T-helper 1 cell treated with Interleukin-12 subunit alpha and Interleukin-12 subunit beta and Interleukin-4 antibody, amounts not matched to agents 30 μg/mL and 1 μg/mL, for 36 hours (primary cell): Measurements from ENCODE around the gene HSD17B2.

Experiments
- H3K27ac Mint-ChIP-seq: one replicate; pipeline ENCODE4 v1.8.0; 2021; ENCODE audit warnings: mild to moderate bottlenecking, mixed read lengths
- H3K27me3 Mint-ChIP-seq: one replicate; pipeline ENCODE4 v1.8.0; 2021; ENCODE audit warnings: low read depth, mixed read lengths
- H3K36me3 Mint-ChIP-seq: one replicate; pipeline ENCODE4 v1.8.0; 2021; ENCODE audit warnings: low read depth, mixed read lengths
- H3K4me1 Mint-ChIP-seq: one replicate; pipeline ENCODE4 v1.8.0; 2021; ENCODE audit warnings: low read depth, mixed read lengths
- H3K4me3 Mint-ChIP-seq: one replicate; pipeline ENCODE4 v1.8.0; 2021; ENCODE audit warnings: mild to moderate bottlenecking, moderate library complexity, mixed read lengths
- H3K9me3 Mint-ChIP-seq: one replicate; pipeline ENCODE4 v1.8.0; 2021; ENCODE audit warnings: mixed read lengths

The HSD17B2 gene, protein sequence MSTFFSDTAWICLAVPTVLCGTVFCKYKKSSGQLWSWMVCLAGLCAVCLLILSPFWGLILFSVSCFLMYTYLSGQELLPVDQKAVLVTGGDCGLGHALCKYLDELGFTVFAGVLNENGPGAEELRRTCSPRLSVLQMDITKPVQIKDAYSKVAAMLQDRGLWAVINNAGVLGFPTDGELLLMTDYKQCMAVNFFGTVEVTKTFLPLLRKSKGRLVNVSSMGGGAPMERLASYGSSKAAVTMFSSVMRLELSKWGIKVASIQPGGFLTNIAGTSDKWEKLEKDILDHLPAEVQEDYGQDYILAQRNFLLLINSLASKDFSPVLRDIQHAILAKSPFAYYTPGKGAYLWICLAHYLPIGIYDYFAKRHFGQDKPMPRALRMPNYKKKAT

DNA sequence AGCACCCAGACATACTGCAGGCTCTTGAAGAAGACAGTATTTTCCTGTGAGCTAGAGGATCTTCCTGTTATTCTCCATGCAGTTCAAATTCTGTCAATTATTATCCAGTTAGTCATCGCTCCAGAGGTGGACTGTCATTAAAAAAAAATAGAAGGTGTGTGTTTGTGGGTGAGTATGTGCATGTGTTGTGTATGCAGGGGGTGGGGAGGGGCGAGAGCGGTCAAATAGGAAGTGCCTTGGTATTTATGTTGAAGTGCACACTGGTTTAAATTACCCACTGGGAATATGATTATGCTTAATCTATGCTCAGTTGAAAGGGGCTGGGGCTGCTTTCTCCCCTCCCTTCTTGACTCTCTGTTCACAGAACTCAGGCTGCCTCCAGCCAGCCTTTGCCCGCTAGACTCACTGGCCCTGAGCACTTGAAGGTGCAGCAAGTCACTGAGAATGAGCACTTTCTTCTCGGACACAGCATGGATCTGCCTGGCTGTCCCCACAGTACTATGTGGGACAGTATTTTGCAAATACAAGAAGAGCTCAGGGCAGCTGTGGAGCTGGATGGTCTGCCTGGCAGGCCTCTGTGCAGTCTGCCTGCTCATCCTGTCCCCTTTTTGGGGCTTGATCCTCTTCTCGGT, at the start of gene HSD17B2:
TSS of gene HSD17B2 (plus strand) at position 273 of the 632 bp plus-strand sequence. CDS start at position 445, 172 bp downstream.
- H3K4me3 Mint-ChIP-seq = no peak within 1 kb of the TSS
- H3K36me3 Mint-ChIP-seq = no peaks in the 10 kb centered on the region
- H3K27ac Mint-ChIP-seq = no peak within 1 kb of the TSS
- no peaks in the 10 kb centered on the region for H3K9me3 Mint-ChIP-seq
- peaks cover 8% of the 10 kb centered on the region for H3K27me3 Mint-ChIP-seq
- no peaks in the 10 kb centered on the region for H3K4me1 Mint-ChIP-seq

- Mint-ChIP-seq H3K27ac (no peak overlapping the region), H3K4me3 (no peak overlapping the region), H3K4me1 (no peaks in the 10 kb centered on the region), H3K36me3 (no peaks in the 10 kb centered on the region), H3K9me3 (no peaks in the 10 kb centered on the region), H3K27me3 (peaks cover 6% of the 10 kb centered on the region)
Measured at GRCh38 chr16:81987121-81987520, 47.9 kb upstream of the HSD17B2 start.

DNA sequence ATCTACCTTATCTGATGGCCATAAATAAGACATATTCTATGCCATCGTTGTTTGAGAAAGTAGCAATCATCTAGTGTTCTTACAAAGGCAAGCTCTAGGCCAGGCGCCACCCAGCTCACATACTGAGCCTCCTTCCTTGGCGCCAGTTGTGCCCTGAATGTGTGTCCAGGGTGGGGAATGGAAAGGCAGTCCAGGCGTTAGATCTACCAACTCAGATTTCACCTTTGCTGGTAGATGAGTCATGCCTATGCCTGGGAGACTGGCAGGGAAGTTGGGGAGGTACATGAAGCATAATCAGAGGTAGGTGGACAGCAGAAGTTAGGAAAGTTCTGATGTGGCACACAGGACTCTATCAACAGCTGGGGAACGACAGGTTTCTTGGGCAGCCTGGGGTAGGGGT, 47.3 kb upstream of the HSD17B2 start:
- Mint-ChIP-seq H3K4me1 (no peaks in the 10 kb centered on the region), H3K27ac (no peak overlapping the region), H3K27me3 (peaks cover 6% of the 10 kb centered on the region), H3K4me3 (no peak overlapping the region), H3K9me3 (no peaks in the 10 kb centered on the region), H3K36me3 (no peaks in the 10 kb centered on the region)

DNA sequence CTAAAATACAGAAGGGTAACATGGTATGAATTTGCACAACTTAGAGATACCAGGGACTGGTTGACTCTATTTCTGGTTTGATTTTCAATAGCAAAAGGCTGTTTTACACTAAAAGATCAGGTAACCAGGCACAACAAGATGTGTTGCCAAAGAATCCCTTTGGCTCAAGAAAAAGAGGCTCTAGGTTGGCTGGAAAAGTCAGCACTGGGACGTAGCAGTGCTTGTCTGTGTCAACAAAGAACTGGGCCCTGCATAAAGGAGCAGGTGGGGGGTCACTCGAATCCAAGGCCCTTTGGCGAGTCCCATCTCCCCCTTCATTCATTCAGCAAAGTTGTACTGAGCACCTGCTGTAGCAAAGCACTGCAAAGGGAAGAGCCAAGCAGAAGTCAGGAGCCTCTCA, 42.2 kb upstream of the HSD17B2 start:
- Mint-ChIP-seq H3K27ac (no peak overlapping the region), H3K4me1 (no peaks in the 10 kb centered on the region), H3K9me3 (no peaks in the 10 kb centered on the region), H3K36me3 (peaks cover 1% of the 10 kb centered on the region), H3K27me3 (no peaks in the 10 kb centered on the region), H3K4me3 (no peak overlapping the region)

GRCh38 chr16:81994485-81994884, 40.6 kb upstream of the HSD17B2 start:
- Mint-ChIP-seq H3K27me3 (no peaks in the 10 kb centered on the region), H3K27ac (no peak overlapping the region), H3K4me1 (no peaks in the 10 kb centered on the region), H3K4me3 (no peak overlapping the region), H3K36me3 (peaks cover 7% of the 10 kb centered on the region), H3K9me3 (no peaks in the 10 kb centered on the region)

DNA sequence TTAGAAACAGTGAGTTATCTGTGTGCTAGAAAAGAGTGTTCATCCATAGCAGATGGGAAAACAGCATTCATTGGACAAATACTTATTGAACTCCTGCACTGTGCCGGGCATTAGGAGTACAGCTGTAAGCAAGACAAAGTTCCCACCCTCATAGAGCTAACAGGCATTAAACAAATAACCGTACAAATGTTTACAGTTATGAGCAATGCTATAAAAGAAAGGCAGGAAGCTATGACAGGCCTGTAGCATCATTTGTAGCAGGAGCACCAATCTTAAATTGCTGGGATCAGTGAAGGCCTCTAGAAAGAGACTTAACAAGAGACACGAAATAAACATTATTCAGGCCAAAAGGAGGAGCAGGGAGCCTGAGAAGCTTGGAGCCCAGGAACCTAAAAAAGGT, 39.4 kb upstream of the HSD17B2 start:
- Mint-ChIP-seq H3K36me3 (peaks cover 10% of the 10 kb centered on the region), H3K4me1 (no peaks in the 10 kb centered on the region), H3K9me3 (no peaks in the 10 kb centered on the region), H3K27me3 (no peaks in the 10 kb centered on the region), H3K27ac (no peak overlapping the region), H3K4me3 (no peak overlapping the region)

DNA sequence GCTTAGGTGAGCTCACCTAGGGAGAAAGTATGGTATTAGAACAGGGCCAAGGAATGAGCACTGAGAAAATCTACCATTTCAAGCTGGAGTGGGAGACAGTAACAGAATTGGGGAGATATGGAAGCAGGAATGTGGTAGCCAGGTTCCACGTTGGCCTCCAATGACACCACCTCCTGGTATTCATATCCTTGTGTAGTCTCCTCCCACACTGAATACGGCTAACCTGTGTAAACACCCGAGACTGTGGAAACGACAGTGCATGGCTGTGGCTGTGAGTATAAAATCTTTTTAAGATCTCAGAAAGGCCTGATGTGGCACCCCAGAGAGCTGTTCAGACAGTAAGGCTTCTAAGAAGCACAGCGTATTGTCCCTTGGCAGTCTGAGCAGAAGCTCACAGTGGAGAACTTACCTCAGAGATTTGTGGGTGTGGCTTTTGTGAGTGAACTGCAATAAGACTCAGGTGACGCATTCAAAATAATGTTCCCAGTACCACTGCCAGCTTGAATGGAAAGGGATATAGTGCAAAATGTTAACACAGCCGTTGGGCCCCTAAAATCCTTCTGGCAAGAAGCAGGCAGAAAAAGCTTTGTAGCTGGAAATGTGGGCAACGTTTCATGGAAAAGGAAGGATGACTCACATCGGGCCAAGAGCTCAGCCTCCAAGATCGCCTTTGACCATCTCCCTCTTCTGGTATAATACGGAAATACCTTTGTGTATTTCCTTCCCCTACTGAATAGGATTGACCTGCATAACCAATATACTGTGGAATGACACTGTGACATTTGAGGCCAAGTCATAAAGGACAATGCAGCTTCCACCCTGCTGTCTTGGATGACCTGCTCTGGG, 38.2 kb upstream of the HSD17B2 start:
- H3K27ac Mint-ChIP-seq = no peak overlapping the region
- H3K4me1 Mint-ChIP-seq = no peaks in the 10 kb centered on the region
- H3K9me3 Mint-ChIP-seq = no peaks in the 10 kb centered on the region
- H3K36me3 Mint-ChIP-seq = peaks cover 10% of the 10 kb centered on the region
- H3K4me3 Mint-ChIP-seq = no peak overlapping the region
- H3K27me3 Mint-ChIP-seq = no peaks in the 10 kb centered on the region

DNA sequence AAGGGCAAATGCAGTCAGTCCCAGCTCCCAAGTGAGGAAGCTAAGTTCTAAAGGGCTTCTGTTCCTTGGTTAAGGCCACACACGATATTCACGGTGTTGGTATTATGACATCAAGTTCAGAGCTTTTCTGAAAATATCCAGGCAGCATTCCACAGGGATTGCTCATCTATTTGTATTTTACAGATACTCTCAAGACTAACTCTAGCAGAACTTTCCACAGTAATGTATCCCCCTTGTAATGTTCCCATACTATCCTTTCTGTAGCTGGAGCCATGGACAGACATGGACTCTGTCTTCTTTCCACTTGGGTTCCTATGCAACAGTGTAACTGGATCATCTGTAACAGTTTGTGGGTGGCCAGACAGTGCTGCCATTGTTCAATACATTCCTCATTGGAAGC, 37.3 kb upstream of the HSD17B2 start:
- H3K27ac Mint-ChIP-seq = no peak overlapping the region
- peaks cover 10% of the 10 kb centered on the region for H3K36me3 Mint-ChIP-seq
- H3K27me3 Mint-ChIP-seq = no peaks in the 10 kb centered on the region
- H3K4me1 Mint-ChIP-seq = no peaks in the 10 kb centered on the region
- no peak overlapping the region for H3K4me3 Mint-ChIP-seq
- H3K9me3 Mint-ChIP-seq = no peaks in the 10 kb centered on the region

DNA sequence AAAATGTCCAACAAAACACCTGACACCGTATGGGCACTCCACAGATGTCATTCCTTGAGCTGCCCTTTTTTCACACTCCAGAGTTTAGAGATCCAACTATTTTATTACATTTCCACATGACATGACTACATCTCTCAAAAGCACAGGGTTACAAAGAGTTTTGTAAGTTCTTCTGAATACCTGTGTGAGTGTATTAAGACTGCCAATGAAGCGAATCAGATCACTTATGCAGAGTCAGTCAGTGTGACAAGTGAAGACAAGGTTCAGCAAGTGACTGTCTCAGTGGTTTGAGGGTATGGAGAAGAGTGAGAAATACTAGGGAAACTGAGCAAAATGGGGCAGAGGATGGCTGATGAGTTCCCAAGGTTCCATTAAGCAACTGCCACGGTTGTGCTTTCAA, 32.2 kb upstream of the HSD17B2 start:
- Mint-ChIP-seq H3K9me3 (peaks cover 1% of the 10 kb centered on the region), H3K4me3 (no peak overlapping the region), H3K27ac (no peak overlapping the region), H3K4me1 (no peaks in the 10 kb centered on the region), H3K36me3 (peaks cover 11% of the 10 kb centered on the region), H3K27me3 (no peaks in the 10 kb centered on the region)

DNA sequence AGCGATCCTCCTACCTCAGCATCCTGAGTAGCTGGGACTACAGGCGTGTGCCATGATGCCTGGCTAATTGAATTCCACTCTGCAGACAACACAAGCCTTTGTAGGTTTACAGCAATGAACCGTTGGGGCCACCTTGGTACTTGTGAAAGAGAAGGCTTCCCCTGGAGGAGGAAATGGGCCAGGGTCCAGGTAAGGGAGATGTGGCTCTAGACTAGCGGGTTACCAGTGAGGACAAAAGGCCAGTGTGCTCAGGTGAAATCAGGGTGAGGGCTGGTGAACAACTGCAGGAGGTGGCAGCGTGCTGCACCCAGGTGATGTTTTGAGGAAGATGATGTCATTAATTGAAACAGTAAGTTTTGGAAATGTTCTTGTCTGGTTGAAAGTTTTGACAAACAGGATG, 30.5 kb upstream of the HSD17B2 start:
- no peaks in the 10 kb centered on the region for H3K27me3 Mint-ChIP-seq
- no peaks in the 10 kb centered on the region for H3K4me1 Mint-ChIP-seq
- H3K4me3 Mint-ChIP-seq = no peak overlapping the region
- H3K27ac Mint-ChIP-seq = no peak overlapping the region
- peaks cover 18% of the 10 kb centered on the region for H3K9me3 Mint-ChIP-seq
- H3K36me3 Mint-ChIP-seq = peaks cover 17% of the 10 kb centered on the region

- no peak overlapping the region for H3K27ac Mint-ChIP-seq
- no peaks in the 10 kb centered on the region for H3K4me1 Mint-ChIP-seq
- no peak overlapping the region for H3K4me3 Mint-ChIP-seq
- no peaks in the 10 kb centered on the region for H3K27me3 Mint-ChIP-seq
- H3K9me3 Mint-ChIP-seq = peaks cover 24% of the 10 kb centered on the region
- H3K36me3 Mint-ChIP-seq = peaks cover 18% of the 10 kb centered on the region
Measured at GRCh38 chr16:82005027-82005830, 29.8 kb upstream of the HSD17B2 start.

- Mint-ChIP-seq H3K4me1 (peaks cover 8% of the 10 kb centered on the region), H3K9me3 (peaks cover 29% of the 10 kb centered on the region), H3K36me3 (peaks cover 25% of the 10 kb centered on the region), H3K27me3 (no peaks in the 10 kb centered on the region), H3K27ac (no peak overlapping the region), H3K4me3 (no peak overlapping the region)
Measured at GRCh38 chr16:82006036-82006435, 29.0 kb upstream of the HSD17B2 start.

- H3K36me3 Mint-ChIP-seq = peaks cover 25% of the 10 kb centered on the region
- H3K4me1 Mint-ChIP-seq = peaks cover 12% of the 10 kb centered on the region
- no peaks in the 10 kb centered on the region for H3K27me3 Mint-ChIP-seq
- no peak overlapping the region for H3K4me3 Mint-ChIP-seq
- H3K27ac Mint-ChIP-seq = no peak overlapping the region
- peaks cover 32% of the 10 kb centered on the region for H3K9me3 Mint-ChIP-seq
Measured at GRCh38 chr16:82007189-82007588, 27.9 kb upstream of the HSD17B2 start.

GRCh38 chr16:82008957-82009592, 26.0 kb upstream of the HSD17B2 start:
- H3K27ac Mint-ChIP-seq = no peak overlapping the region
- H3K9me3 Mint-ChIP-seq = peaks cover 32% of the 10 kb centered on the region
- peaks cover 12% of the 10 kb centered on the region for H3K4me1 Mint-ChIP-seq
- peaks cover 22% of the 10 kb centered on the region for H3K36me3 Mint-ChIP-seq
- peaks cover 5% of the 10 kb centered on the region for H3K27me3 Mint-ChIP-seq
- H3K4me3 Mint-ChIP-seq = no peak overlapping the region
